ENCODE results near the gene VAT1L. TPM values are rescaled to one million over a fixed set of nuclear protein-coding genes. Genes with fewer than 3 reads are reported as not detected.

The VAT1L gene
- total and polyA plus RNA-seq, 10 of the 15 experiments (the other 5 are each of a cell fraction or from before 2014, with no cell fraction given), result 0.06 to 0.18 (median 0.10) TPM; not detected in 5

DNA sequence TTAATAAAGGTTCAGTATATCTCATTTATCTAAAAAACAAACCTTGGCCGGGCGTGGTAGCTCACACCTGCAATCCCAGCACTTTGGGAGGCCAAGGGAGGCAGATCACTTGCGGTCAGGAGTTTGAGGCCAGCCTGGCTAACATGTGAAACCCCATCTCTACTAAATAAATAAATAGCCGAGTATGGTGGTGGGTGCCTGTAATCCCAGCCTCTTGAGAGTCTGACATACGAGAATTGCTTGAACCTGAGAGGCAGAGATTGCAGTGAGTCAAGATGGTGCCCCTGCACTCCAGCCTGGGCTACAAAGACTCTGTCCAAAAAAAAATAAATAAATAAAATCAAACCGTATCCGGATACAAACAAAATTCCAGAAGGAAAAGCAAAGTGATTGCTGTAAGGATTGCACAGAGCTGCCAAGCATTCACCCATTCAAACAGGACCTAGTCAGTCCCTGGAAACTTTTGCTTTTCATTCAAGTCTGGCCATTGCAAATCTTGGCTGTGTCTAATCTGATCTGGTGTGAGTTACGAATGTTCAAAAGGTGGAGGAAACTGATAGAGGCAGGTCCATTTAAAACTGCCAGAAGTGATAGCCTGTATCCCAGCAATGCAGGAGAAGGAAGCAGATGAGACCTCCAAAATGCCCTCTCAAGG, 131.5 kb downstream of the VAT1L start (continued):
- TF ChIP-seq CEBPZ (IDR thresholded peaks at IDR 0.05; ENCODE audit: low read depth, low read length) (no peak), ZNF24 (IDR thresholded peaks at IDR 0.05) (no peak)

DNA sequence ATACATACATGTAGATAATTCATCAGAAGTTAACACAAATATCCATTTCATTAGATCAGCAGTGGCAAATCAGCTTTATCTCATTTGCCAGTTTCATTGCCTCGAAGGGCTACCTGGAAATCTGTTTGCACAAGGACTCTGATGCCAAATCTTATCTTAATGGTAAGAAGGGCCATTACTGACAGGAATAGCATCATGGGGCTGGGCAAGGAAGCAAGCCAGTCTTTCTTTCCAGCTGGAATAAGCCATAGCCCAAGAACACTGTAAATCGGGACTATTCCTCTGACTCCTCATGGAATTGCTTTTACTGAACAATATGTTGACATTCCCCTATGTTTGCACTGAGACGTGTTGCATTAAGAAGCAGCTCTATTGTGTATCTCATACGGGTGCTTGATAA, 132.6 kb downstream of the VAT1L start:
- intact Hi-C loops (cut with micrococcal nuclease; ENCODE audit: unreplicated experiment) (no loop called here), in situ Hi-C loops (cut with MboI) (no loop called here)
- Histone ChIP-seq H3K79me2 (ENCODE audit: control insufficient read depth, insufficient read depth, low read length) (no peaks in the 10 kb centered on the region), H4K20me1 (ENCODE audit: control insufficient read depth, insufficient read depth) (no peaks in the 10 kb centered on the region), H3K4me1 (ENCODE audit: control insufficient read depth, insufficient read depth, low read length) (no peaks in the 10 kb centered on the region), H3K9ac (ENCODE audit: control insufficient read depth, insufficient read depth, low read length) (no peak overlapping the region), H3K4me3 (no peak overlapping the region), H3K27ac (ENCODE audit: control insufficient read depth, insufficient read depth) (no peak overlapping the region), H2AFZ (ENCODE audit: control insufficient read depth, low read depth, low read length) (no peak overlapping the region), H3K27me3 (replicated peaks in 1 of 2; ENCODE audit: control insufficient read depth in 2 of 2, insufficient read depth in 2 of 2, low read length in 1 of 2) (peaks cover 0 to 3% of the 10 kb centered on the region in 2 experiments; a peak in 1 of 4 replicates), H3K9me3 (replicated peaks; ENCODE audit: control insufficient read depth, insufficient read depth, low read length) (no peaks in the 10 kb centered on the region), H3K36me3 (ENCODE audit: control insufficient read depth in 2 of 2, insufficient read depth in 2 of 2, low read length in 1 of 2) (no peaks in the 10 kb centered on the region), H3K4me2 (ENCODE audit: control insufficient read depth, insufficient read depth) (no peak overlapping the region)
- no TSS peak for BruUV-seq (replicated peaks)
- ChIA-PET RAD21 (ENCODE audit: unreplicated experiment) (no interaction called here), POLR2A (no interaction called here), CTCF (no interaction called here), SMC1A (ENCODE audit: uncharacterized antibody, unreplicated experiment) (no interaction called here)
- DNase-seq (ENCODE audit: low read depth, low spot score) (no peak), ATAC-seq (no peak), FAIRE-seq (no peak)
- WGBS (ENCODE audit: insufficient coverage, insufficient replicate concordance, low lambda C conversion rate, missing lambda C conversion rate), result 26% methylated on average over 4 of the region's 4 CpGs
- TF ChIP-seq SREBF1 (IDR thresholded peaks at IDR 0.05; ENCODE audit: low read length) (no peak), CBX5 (IDR thresholded peaks at IDR 0.05; ENCODE audit: low read depth) (no peak), MTA2 (IDR thresholded peaks at IDR 0.05; ENCODE audit: low read depth) (no peak)
